ENCODE results near the gene ALDH1L2. TPM values are rescaled to one million over a fixed set of nuclear protein-coding genes. Genes with fewer than 3 reads are reported as not detected.

ALDH1L2 gene
- total and polyA plus RNA-seq, 9 of the 15 experiments (the other 6 are each of a cell fraction or from before 2014, with no cell fraction given), result 1.1 to 9.9 (median 3.8) TPM

- TF ChIP-seq ARID4B (CRISPR knock-in tag; IDR thresholded peaks at IDR 0.05), result no peak
- TF ChIP-seq E4F1 (CRISPR knock-in tag; IDR thresholded peaks at IDR 0.05; ENCODE audit: borderline replicate concordance), result no peak
- no peak for TF ChIP-seq ZC3H11A (IDR thresholded peaks at IDR 0.05; ENCODE audit: low read depth, low read length)
- TF ChIP-seq RBM15 (IDR thresholded peaks at IDR 0.05; ENCODE audit: insufficient read depth, low read length), result no peak
- TF ChIP-seq, protein P1, sequence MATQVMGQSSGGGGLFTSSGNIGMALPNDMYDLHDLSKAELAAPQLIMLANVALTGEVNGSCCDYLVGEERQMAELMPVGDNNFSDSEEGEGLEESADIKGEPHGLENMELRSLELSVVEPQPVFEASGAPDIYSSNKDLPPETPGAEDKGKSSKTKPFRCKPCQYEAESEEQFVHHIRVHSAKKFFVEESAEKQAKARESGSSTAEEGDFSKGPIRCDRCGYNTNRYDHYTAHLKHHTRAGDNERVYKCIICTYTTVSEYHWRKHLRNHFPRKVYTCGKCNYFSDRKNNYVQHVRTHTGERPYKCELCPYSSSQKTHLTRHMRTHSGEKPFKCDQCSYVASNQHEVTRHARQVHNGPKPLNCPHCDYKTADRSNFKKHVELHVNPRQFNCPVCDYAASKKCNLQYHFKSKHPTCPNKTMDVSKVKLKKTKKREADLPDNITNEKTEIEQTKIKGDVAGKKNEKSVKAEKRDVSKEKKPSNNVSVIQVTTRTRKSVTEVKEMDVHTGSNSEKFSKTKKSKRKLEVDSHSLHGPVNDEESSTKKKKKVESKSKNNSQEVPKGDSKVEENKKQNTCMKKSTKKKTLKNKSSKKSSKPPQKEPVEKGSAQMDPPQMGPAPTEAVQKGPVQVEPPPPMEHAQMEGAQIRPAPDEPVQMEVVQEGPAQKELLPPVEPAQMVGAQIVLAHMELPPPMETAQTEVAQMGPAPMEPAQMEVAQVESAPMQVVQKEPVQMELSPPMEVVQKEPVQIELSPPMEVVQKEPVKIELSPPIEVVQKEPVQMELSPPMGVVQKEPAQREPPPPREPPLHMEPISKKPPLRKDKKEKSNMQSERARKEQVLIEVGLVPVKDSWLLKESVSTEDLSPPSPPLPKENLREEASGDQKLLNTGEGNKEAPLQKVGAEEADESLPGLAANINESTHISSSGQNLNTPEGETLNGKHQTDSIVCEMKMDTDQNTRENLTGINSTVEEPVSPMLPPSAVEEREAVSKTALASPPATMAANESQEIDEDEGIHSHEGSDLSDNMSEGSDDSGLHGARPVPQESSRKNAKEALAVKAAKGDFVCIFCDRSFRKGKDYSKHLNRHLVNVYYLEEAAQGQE (IDR thresholded peaks at IDR 0.05; ENCODE audit: borderline replicate concordance), result no peak
- TF ChIP-seq, protein P1 (CRISPR knock-in tag; IDR thresholded peaks at IDR 0.05; ENCODE audit: low read depth), result no peak
- peak; percentile 22; the same call in 1 of the 2 replicates for TF ChIP-seq ZBTB7A (IDR thresholded peaks at IDR 0.05; ENCODE audit: borderline replicate concordance, control insufficient read depth, low read depth, low read length)
- no peak for TF ChIP-seq TAF7 (tag; IDR thresholded peaks at IDR 0.05)
- no peak for TF ChIP-seq E2F1 (CRISPR knock-in tag; IDR thresholded peaks at IDR 0.05)
Measured at GRCh38 chr12:105084251-105085250, at the start of gene ALDH1L2 (continued).

Data from K562 (cell line).